Measurements from ENCODE around the gene KCNMA1.

DNA sequence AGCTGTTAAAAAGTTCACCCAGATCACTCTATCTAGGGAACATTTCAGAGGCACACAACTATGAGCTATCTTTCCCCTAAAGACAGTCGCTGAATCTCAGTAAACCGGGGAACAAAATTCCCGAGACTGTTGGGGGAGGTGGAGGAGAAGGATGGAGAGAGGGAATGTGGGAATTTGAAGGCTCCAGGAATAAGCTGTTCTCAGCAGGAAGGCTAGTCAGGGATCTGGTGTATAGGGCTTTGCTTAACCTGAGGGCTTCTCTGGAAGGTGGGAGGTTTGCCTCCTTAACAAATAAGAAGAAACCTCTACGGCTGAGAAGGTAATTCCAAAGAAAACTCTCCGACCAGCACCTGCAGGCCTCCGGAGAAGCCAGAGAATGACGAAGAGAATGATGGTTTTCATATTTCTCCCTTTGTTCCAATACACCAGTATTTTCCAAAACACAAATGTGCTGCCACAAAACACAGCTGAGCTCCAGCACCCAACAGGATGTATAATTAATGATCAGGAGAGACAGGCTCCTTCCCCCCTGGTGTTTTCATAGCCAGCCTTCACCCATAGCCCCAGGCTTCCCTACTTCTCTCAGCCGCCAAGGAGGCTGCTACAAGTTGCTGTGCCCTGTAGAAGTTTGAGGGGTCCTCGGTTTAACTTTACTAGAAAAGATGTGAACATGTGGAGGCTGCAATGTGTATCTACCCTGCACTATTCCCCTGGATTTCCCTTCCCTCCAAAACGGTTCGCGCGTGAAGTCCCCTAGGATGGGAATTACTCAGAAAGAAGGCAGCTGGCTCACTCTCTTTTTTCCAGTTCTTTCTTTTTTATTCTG is 2.0 kb downstream of the KCNMA1 start:
- TF ChIP-seq, protein P1, sequence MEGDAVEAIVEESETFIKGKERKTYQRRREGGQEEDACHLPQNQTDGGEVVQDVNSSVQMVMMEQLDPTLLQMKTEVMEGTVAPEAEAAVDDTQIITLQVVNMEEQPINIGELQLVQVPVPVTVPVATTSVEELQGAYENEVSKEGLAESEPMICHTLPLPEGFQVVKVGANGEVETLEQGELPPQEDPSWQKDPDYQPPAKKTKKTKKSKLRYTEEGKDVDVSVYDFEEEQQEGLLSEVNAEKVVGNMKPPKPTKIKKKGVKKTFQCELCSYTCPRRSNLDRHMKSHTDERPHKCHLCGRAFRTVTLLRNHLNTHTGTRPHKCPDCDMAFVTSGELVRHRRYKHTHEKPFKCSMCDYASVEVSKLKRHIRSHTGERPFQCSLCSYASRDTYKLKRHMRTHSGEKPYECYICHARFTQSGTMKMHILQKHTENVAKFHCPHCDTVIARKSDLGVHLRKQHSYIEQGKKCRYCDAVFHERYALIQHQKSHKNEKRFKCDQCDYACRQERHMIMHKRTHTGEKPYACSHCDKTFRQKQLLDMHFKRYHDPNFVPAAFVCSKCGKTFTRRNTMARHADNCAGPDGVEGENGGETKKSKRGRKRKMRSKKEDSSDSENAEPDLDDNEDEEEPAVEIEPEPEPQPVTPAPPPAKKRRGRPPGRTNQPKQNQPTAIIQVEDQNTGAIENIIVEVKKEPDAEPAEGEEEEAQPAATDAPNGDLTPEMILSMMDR (IDR thresholded peaks at IDR 0.05 in 8 of 11, conservative IDR thresholded peaks at IDR 0.05 in 3 of 11): no peak
- no peak for TF ChIP-seq POLR2AphosphoS5 (IDR thresholded peaks at IDR 0.05)
